Keratinocyte (primary cell): Measurements from ENCODE around the gene C17orf113. TPM values are rescaled to one million over a fixed set of nuclear protein-coding genes. Genes with fewer than 3 reads are reported as not detected.

Source experiments
- DNase-seq: peaks from one replicate; pipeline ENCODE4 v3.0.0-alpha.2; 2011; ENCODE audit warnings: low read depth, missing footprints, low spot score
- FAIRE-seq: peaks from 2 replicates; lab custom pipeline; 2011; peaks lifted over from hg19 to GRCh38; lab: Jason Lieb, UNC
- H2AFZ ChIP-seq: 2 replicates; pipeline ENCODE4 v1.6.0; 2012; ENCODE audit warnings: low read length, control low read depth, inconsistent platforms; ENCODE audit not compliant: control insufficient read depth
- H3K27ac ChIP-seq: 2 replicates; pipeline ENCODE4 v1.5.1; 2011; ENCODE audit warnings: low read length; ENCODE audit not compliant: control insufficient read depth, insufficient read depth
- H3K27me3 ChIP-seq: 3 replicates; pipeline ENCODE4 v1.6.0; 2011; ENCODE audit warnings: low read length; ENCODE audit not compliant: control insufficient read depth, insufficient read depth; ENCODE audit errors: extremely low read depth
- H3K36me3 ChIP-seq, 2 experiments: 2 replicates in 1 of 2; 3 replicates in 1 of 2; pipeline ENCODE4 v1.5.1; 2011; ENCODE audit warnings: low read length in 2 of 2, mild to moderate bottlenecking in 1 of 2; ENCODE audit not compliant: control insufficient read depth in 2 of 2, insufficient read depth in 2 of 2; ENCODE audit errors: extremely low read depth in 1 of 2
- H3K4me1 ChIP-seq: 3 replicates; pipeline ENCODE4 v1.5.1; 2011; ENCODE audit warnings: low read length; ENCODE audit not compliant: control insufficient read depth, insufficient read depth; ENCODE audit errors: extremely low read depth
- H3K4me2 ChIP-seq: 3 replicates; pipeline ENCODE4 v1.6.0; 2011; ENCODE audit warnings: low read depth, low read length; ENCODE audit not compliant: control insufficient read depth, insufficient read depth; ENCODE audit errors: extremely low read depth
- H3K4me3 ChIP-seq, 3 experiments: fragments of 200-600 bp in 1 of 3; sonication (generic) in 1 of 3; 2 replicates in 2 of 3; 3 replicates in 1 of 3; pipeline ENCODE4 v1.5.1; 2011 to 2016; ENCODE audit warnings: low read length in 3 of 3, mild to moderate bottlenecking in 3 of 3, control low read depth in 2 of 3, inconsistent platforms in 1 of 3, low read depth in 1 of 3, mixed read lengths in 1 of 3, mixed run types in 1 of 3, moderate library complexity in 1 of 3; ENCODE audit not compliant: control insufficient read depth in 2 of 3, insufficient read depth in 2 of 3; ENCODE audit errors: extremely low read depth in 1 of 3
- H3K79me2 ChIP-seq: 2 replicates; pipeline ENCODE4 v1.6.0; 2012; ENCODE audit warnings: low read length; ENCODE audit not compliant: control insufficient read depth, insufficient read depth
- H3K9ac ChIP-seq: 3 replicates; pipeline ENCODE4 v1.6.0; 2011; ENCODE audit warnings: low read length; ENCODE audit not compliant: control insufficient read depth, insufficient read depth; ENCODE audit errors: extremely low read depth
- H3K9me1 ChIP-seq: 3 replicates; pipeline ENCODE4 v1.6.0; 2011; ENCODE audit warnings: low read length; ENCODE audit not compliant: control insufficient read depth, insufficient read depth; ENCODE audit errors: extremely low read depth
- H3K9me3 ChIP-seq: 2 replicates; pipeline ENCODE4 v1.5.1; 2012; ENCODE audit warnings: low read depth, low read length; ENCODE audit not compliant: control insufficient read depth
- H4K20me1 ChIP-seq: 3 replicates; pipeline ENCODE4 v1.6.0; 2011; ENCODE audit warnings: low read length; ENCODE audit not compliant: control insufficient read depth, insufficient read depth; ENCODE audit errors: extremely low read depth
- CTCF ChIP-seq, 3 experiments: IDR thresholded peaks in 1 of 3; conservative IDR thresholded peaks in 1 of 3; optimal IDR thresholded peaks in 1 of 3; 2 replicates in 2 of 3; 3 replicates in 1 of 3; pipeline versions ENCODE3 to v1.5.1; 2011; ENCODE audit warnings: low read length in 3 of 3, mild to moderate bottlenecking in 3 of 3, moderate library complexity in 2 of 3, control low read depth in 1 of 3, inconsistent platforms in 1 of 3; ENCODE audit not compliant: insufficient read depth in 2 of 3; ENCODE audit errors: extremely low read depth in 1 of 3
- EZH2 ChIP-seq: IDR thresholded peaks from one replicate; pipeline ENCODE4 v1.6.1; 2012; ENCODE audit warnings: inconsistent platforms, mild to moderate bottlenecking, low read length, moderate library complexity
- dilution Hi-C: fragments of 300-500 bp; cut with MboI; formaldehyde crosslinking; loops from one replicate; pipeline ENCODE4 v1.7.0; 2020; ENCODE audit warnings: low sequenced_read_pairs; ENCODE audit not compliant: extremely low pct_ligation_motif_present
- polyA plus RNA-seq, 5 experiments: library from polyadenylated mRNA; depleted of rRNA in 3 of 5; stranded (reverse) in 3 of 5; stranded (forward) in 1 of 5; unstranded in 1 of 5; fragments of >200 nt; gene quantifications; 1 replicate in 1 of 5; 2 replicates in 3 of 5; 3 replicates in 1 of 5; pipeline versions ENCODE4 v1.2.1 to v1.2.3, GENCODE V29; 2011 to 2012; ENCODE audit warnings: missing spikeins in 2 of 5, low read depth in 1 of 5, low replicate concordance in 1 of 5

The C17orf113 gene
- polyA plus RNA-seq, 1 donor (not counting 4 experiments of a cell fraction or from before 2014, with no cell fraction given): 0.12 TPM

GRCh38 chr17:42026857-42027589 is 23.4 kb downstream of the C17orf113 start:
- H3K4me2 ChIP-seq: no peak overlapping the region
- no peaks in the 10 kb centered on the region for H3K9me1 ChIP-seq
- peaks cover 3% of the 10 kb centered on the region for H3K79me2 ChIP-seq
- no peaks in the 10 kb centered on the region for H4K20me1 ChIP-seq
- no peak overlapping the region for H3K27ac ChIP-seq
- DNase-seq (no peak), FAIRE-seq (no peak)
- no peak overlapping the region for H2AFZ ChIP-seq
- H3K9ac ChIP-seq: no peak overlapping the region
- H3K36me3 ChIP-seq: peaks cover 16 to 21% of the 10 kb centered on the region in 2 experiments
- H3K4me3 ChIP-seq: no peak overlapping the region
- no peaks in the 10 kb centered on the region for H3K9me3 ChIP-seq
- H3K4me1 ChIP-seq: peaks cover 8% of the 10 kb centered on the region
- no peaks in the 10 kb centered on the region for H3K27me3 ChIP-seq
- dilution Hi-C loops: no loop called here
- TF ChIP-seq CTCF (optimal IDR thresholded peaks at IDR 0.05 in 1 of 3, IDR thresholded peaks at IDR 0.05 in 1 of 3, conservative IDR thresholded peaks at IDR 0.05 in 1 of 3; ENCODE audit: extremely low read depth in 1 of 3, insufficient read depth in 2 of 3, low read length in 3 of 3) (no peak), EZH2 (no peak)

DNA sequence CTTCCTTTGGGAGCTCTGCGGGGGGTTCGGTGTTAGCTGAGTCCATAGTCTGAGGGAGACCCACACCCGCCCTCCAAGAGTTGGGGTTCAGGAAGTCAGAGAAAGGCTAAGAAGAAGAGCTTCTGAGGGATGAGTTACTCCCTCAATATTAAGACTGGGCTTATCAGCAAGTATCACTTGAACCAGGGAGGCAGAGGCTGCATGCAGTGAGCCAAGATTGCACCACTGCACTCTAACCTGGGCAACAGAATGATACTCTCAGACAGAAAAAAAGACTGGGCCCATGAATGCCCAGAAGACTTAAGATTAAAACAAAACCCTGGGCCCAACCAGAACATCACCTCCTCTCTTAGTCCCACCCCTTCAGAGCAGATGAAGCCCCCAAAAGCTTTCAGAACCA is 24.5 kb downstream of the C17orf113 start:
- Histone ChIP-seq H3K79me2 (peaks cover 11% of the 10 kb centered on the region), H3K36me3 (peaks cover 16 to 29% of the 10 kb centered on the region in 2 experiments), H2AFZ (no peak overlapping the region), H3K9me1 (no peaks in the 10 kb centered on the region), H3K4me1 (peaks cover 13% of the 10 kb centered on the region), H3K4me3 (no peak overlapping the region), H3K27ac (no peak overlapping the region), H3K4me2 (no peak overlapping the region), H3K9me3 (no peaks in the 10 kb centered on the region), H4K20me1 (no peaks in the 10 kb centered on the region), H3K9ac (no peak overlapping the region), H3K27me3 (no peaks in the 10 kb centered on the region)
- DNase-seq: no peak
- dilution Hi-C loops: no loop called here
- TF ChIP-seq EZH2 (no peak), CTCF (optimal IDR thresholded peaks at IDR 0.05 in 1 of 3, IDR thresholded peaks at IDR 0.05 in 1 of 3, conservative IDR thresholded peaks at IDR 0.05 in 1 of 3; ENCODE audit: extremely low read depth in 1 of 3, insufficient read depth in 2 of 3, low read length in 3 of 3) (no peak)
- FAIRE-seq: no peak
